NB4 (cell line): Measurements from ENCODE around the gene MAP7D2.

ENCODE experiments used
- DNase-seq: peaks from one replicate; pipeline ENCODE4 v3.0.0; 2010; ENCODE audit warnings: low read depth
- H3K4me3 ChIP-seq: one replicate; pipeline ENCODE4 v1.5.1; 2011; ENCODE audit warnings: mild to moderate bottlenecking, low read depth, low read length, moderate library complexity
- MYC ChIP-seq: IDR thresholded peaks from 2 replicates; pipeline ENCODE4 v1.6.1; 2011; ENCODE audit warnings: low read depth, low read length
- POLR2A ChIP-seq: IDR thresholded peaks from 2 replicates; pipeline ENCODE4 v1.6.1; 2011; ENCODE audit warnings: mild to moderate bottlenecking; ENCODE audit not compliant: insufficient read length; ENCODE audit errors: extremely low read depth
- TF ChIP-seq, protein P1 (sequence below): IDR thresholded peaks from one replicate; pipeline ENCODE4 v1.5.1; 2012; ENCODE audit warnings: low read depth, low read length
- TF ChIP-seq, protein P2 (sequence below): IDR thresholded peaks from 2 replicates; pipeline ENCODE4 v1.6.1; 2011; ENCODE audit warnings: low read depth, low read length

Gene MAP7D2

DNA sequence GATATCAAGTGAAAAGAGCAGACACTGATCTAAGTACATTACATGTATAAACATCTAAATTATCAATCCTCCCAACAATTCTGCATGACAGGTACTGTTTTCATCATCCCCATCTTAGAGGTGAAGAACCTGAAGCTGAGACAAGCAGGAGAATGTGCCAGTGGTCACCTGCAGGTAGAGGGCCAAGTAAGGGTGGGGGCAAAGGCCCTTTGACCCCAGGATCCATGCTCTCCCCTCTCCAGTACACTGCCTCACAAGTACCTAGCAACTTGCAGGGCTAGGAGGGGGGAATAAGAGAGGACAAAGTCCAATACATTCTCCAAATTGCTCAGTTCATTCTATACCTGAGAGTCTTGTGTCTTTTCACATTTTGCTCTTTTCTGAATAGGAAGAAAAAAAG, 8.3 kb upstream of the MAP7D2 start:
- no peak overlapping the region for H3K4me3 ChIP-seq
- DNase-seq: no peak
- no peak for TF ChIP-seq POLR2A
- TF ChIP-seq, protein P1, sequence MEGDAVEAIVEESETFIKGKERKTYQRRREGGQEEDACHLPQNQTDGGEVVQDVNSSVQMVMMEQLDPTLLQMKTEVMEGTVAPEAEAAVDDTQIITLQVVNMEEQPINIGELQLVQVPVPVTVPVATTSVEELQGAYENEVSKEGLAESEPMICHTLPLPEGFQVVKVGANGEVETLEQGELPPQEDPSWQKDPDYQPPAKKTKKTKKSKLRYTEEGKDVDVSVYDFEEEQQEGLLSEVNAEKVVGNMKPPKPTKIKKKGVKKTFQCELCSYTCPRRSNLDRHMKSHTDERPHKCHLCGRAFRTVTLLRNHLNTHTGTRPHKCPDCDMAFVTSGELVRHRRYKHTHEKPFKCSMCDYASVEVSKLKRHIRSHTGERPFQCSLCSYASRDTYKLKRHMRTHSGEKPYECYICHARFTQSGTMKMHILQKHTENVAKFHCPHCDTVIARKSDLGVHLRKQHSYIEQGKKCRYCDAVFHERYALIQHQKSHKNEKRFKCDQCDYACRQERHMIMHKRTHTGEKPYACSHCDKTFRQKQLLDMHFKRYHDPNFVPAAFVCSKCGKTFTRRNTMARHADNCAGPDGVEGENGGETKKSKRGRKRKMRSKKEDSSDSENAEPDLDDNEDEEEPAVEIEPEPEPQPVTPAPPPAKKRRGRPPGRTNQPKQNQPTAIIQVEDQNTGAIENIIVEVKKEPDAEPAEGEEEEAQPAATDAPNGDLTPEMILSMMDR: no peak
- TF ChIP-seq, protein P2, sequence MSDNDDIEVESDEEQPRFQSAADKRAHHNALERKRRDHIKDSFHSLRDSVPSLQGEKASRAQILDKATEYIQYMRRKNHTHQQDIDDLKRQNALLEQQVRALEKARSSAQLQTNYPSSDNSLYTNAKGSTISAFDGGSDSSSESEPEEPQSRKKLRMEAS: no peak
- no peak for TF ChIP-seq MYC

DNA sequence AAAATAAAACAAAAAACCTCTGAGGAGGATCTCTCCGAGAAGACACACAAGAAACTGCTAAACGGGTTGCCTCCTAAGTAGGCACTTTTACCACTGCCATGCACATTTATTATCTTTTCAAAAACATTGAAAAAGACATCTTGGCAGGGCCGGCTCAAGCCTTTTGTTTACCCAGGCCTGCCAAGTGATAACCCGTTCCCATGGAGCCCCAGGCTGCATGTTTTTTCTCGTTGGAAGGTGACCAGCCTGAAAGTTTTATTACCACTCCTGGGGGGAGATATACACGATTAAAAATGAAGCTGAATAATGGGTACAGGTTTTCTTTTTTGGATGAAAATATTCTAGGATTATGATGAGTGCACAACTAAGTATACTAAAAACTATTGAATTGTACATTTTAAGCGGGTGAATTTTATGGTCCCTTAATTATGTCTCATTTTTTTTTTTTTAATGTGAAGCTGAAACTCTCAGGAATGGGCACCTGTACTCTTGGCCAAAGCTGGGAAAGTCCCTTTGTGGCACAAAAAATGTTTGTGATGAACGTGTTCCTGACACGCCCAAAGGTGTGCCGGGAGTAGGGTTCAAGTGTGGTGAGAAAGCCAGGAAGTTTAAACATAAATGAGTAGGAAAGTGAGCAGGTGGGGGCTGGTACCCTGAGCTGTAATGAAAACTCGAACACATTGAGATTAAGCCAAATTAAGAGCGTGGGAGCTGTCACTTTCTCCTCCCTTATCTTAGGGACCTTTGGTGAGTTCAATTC, 1.5 kb upstream of the MAP7D2 start:
- H3K4me3 ChIP-seq: no peak overlapping the region
- TF ChIP-seq, protein P2: no peak
- TF ChIP-seq, protein P1: no peak
- no peak for TF ChIP-seq MYC
- TF ChIP-seq POLR2A: no peak
- no peak for DNase-seq

DNA sequence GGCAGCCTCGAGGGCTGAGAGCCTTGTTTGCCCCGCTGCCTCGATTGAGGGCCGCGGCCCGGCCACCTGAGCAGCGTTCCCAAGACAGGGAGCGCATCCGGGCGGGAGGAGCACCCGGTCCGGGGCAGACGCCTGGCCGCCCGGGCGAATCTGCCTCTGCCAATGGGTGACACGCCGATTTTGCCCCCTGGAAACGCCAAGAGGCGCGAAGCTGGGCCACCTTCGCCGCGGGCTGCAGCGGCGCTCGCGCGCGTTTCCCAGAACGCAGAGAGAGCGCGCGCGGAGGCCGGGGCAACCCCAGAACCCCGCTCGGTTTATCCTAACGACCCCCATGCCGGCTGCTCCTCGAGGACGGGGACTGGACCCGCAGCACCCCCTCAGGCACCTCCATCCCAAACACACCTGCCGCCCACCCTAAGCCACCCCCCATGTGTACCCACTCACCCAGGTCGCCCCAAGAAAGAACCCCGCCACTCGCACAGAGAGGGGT, 575 bp downstream of the MAP7D2 start:
- H3K4me3 ChIP-seq: no peak overlapping the region
- TF ChIP-seq, protein P1: no peak
- no peak for TF ChIP-seq MYC
- no peak for TF ChIP-seq POLR2A
- TF ChIP-seq, protein P2: no peak
- no peak for DNase-seq

DNA sequence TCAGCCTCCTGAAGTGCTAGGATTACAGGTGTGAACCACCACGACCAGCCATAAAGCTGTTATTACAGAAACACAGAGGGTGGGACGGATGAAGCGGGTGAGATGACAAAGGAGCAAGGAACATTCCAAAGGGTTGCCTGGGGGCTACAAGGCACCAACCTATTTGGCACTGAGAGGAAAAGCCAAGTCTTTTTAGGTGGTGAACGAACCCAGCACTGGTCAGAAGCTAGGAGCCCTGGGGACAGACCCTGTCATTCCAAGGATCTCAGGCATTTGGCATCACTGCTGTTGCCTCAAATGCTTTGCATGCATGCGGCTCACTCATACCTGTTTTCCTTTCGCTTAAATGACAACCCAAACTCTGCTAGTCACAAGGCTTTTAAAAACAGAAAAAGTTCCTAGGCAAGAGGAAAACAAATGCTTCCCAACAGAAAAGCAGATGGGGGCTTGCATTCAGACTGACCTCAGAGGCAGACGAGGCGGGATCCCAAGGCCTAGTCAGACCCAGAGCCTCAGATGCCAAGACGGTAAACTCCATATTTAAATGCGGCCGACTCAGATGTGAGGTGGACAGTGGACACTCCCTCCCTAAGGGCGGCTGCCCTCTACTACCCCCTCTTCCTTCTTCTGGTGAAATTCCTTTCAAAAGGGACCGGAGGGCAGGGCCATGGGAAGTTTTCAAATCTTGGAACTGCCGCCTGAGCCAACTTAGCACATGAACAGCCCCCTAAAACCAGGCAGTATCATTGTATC, 4.5 kb downstream of the MAP7D2 start:
- no peak overlapping the region for H3K4me3 ChIP-seq
- TF ChIP-seq, protein P1: no peak
- TF ChIP-seq POLR2A: no peak
- no peak for DNase-seq

DNA sequence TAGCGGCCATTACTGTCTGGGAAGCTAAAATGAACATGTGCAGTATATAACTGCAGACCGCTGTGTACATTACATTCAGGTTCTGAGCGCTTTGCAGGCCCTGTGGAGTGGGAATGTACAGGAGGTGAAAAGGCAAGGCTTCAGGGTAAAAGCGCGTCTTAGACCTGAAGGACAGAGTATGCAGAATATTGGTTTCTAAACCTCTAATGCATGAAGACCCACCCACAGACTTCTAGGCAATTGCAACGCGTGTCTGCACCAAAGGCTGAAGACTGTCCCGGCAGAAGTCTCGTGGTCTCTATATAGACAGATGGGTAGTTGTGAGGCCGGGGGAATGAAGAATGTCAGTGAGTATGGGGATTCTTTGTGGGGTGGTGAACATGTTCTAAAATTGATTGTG, 5.4 kb downstream of the MAP7D2 start:
- H3K4me3 ChIP-seq: no peak overlapping the region
- TF ChIP-seq POLR2A: no peak
- no peak for DNase-seq

DNA sequence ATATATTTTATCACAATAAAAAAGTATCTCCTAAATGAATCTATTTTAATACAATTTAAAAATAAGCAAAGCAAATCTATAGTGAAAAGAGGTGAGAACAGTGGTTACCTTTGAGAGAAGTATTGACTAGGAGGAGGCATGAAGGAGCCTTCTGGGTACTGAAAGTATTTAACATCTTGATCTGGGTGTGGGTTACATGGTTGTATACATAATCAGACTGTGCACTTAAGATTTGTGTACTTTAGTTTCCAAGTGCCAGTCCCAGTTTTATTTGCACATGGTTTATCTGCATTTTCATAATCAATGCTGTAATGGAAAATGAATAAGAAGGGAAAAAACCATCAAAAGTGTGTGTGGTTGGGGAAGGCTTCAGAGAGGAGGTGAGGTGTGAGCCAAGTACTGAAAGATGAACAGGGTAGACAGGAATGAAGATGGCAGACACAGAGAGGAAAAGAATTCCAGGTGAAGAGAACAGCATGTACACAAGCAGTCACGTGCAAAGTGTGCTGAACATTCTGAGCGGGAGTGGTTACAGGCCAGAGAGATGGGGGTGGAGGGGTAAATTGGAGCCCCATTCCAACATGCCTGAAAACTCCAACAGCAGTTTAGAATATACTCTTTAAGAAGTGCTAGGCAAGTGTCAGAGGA, 14.6 kb downstream of the MAP7D2 start:
- no peak overlapping the region for H3K4me3 ChIP-seq
- DNase-seq: no peak
- TF ChIP-seq, protein P1: no peak
- TF ChIP-seq MYC (no peak), POLR2A (no peak)
- TF ChIP-seq, protein P2: no peak
